Hepatocyte (in vitro differentiated cells): ENCODE results near the gene HS3ST3B1. TPM values are rescaled to one million over a fixed set of nuclear protein-coding genes. Genes with fewer than 3 reads are reported as not detected.

Experiments used
- DNase-seq: peaks from one replicate; pipeline ENCODE4 v3.0.0-alpha.2; 2016; ENCODE audit warnings: low spot score
- H2AFZ ChIP-seq: fragments of 200-600 bp; sonication (generic); 2 replicates; pipeline ENCODE4 v1.6.0; 2016; ENCODE audit warnings: antibody characterized with exemption, mild to moderate bottlenecking
- H3K27ac ChIP-seq: fragments of 200-600 bp; sonication (generic); 2 replicates; pipeline ENCODE4 v1.5.1; 2016; ENCODE audit warnings: mild to moderate bottlenecking
- H3K27me3 ChIP-seq: fragments of 200-600 bp; sonication (generic); 2 replicates; pipeline ENCODE4 v1.6.1; 2016
- H3K36me3 ChIP-seq: fragments of 200-600 bp; sonication (generic); replicated peaks from 2 replicates; pipeline ENCODE4 v1.5.1; 2016; ENCODE audit warnings: low read depth; ENCODE audit not compliant: insufficient read depth
- H3K4me1 ChIP-seq: fragments of 200-600 bp; sonication (generic); 2 replicates; pipeline ENCODE4 v1.5.1; 2016; ENCODE audit warnings: mild to moderate bottlenecking, moderate library complexity; ENCODE audit not compliant: insufficient read depth
- H3K4me2 ChIP-seq: fragments of 200-600 bp; sonication (generic); 2 replicates; pipeline ENCODE4 v1.6.0; 2016
- H3K4me3 ChIP-seq: fragments of 200-600 bp; sonication (generic); 2 replicates; pipeline ENCODE4 v1.5.1; 2016; ENCODE audit warnings: mild to moderate bottlenecking
- H3K79me2 ChIP-seq: fragments of 200-600 bp; sonication (generic); 2 replicates; pipeline ENCODE4 v1.6.0; 2017; ENCODE audit warnings: mild to moderate bottlenecking
- H3K9me2 ChIP-seq: fragments of 200-600 bp; sonication (generic); replicated peaks from 2 replicates; pipeline ENCODE4 v1.6.0; 2017; ENCODE audit warnings: mild to moderate bottlenecking; ENCODE audit not compliant: insufficient read depth
- H3K9me3 ChIP-seq: fragments of 200-600 bp; sonication (generic); 2 replicates; pipeline ENCODE4 v1.5.1; 2016; ENCODE audit warnings: low read depth, mild to moderate bottlenecking
- H4K20me1 ChIP-seq: fragments of 200-600 bp; sonication (generic); 2 replicates; pipeline ENCODE4 v1.6.0; 2016; ENCODE audit warnings: mild to moderate bottlenecking; ENCODE audit not compliant: insufficient read depth, poor library complexity, severe bottlenecking
- EZH2 ChIP-seq: fragments of 200-600 bp; sonication (generic); IDR thresholded peaks from 2 replicates; pipeline ENCODE4 v1.6.1; 2016; ENCODE audit warnings: antibody characterized with exemption, mild to moderate bottlenecking, borderline replicate concordance
- EZH2phosphoT487 ChIP-seq: fragments of 200-600 bp; sonication (generic); IDR thresholded peaks from one replicate; pipeline ENCODE4 v1.6.1; 2018; ENCODE audit warnings: antibody characterized with exemption, mild to moderate bottlenecking, low read depth, moderate library complexity; ENCODE audit not compliant: unreplicated experiment, severe bottlenecking
- WGBS: methylation state at CpG from one replicate; pipeline ENCODE4 v1.1.6; 2016; ENCODE audit warnings: low lambda C conversion rate; ENCODE audit errors: missing lambda C conversion rate; 5-methylcytosine and 5-hydroxymethylcytosine counted together
- polyA plus RNA-seq: library from polyadenylated mRNA; unstranded; fragments of >200 nt; fragmentation: Nextera tagmentation; extraction: Ambion mirVana; gene quantifications from 2 replicates; pipeline ENCODE4 v1.2.1, GENCODE V29; 2016
- total RNA-seq: library from RNA; depleted of rRNA; stranded (reverse); fragments of >200 nt; gene quantifications from 2 replicates; pipeline ENCODE4 v1.2.3, GENCODE V29; 2014
- TF ChIP-seq, protein P1 (sequence below): fragments of 200-600 bp; sonication (generic); IDR thresholded peaks from 2 replicates; pipeline ENCODE4 v1.5.1; 2016; ENCODE audit warnings: antibody characterized with exemption, mild to moderate bottlenecking; ENCODE audit not compliant: poor library complexity

The HS3ST3B1 gene
- total and polyA plus RNA-seq, 2 experiments from 2014 or later = 3.7 to 5.8 TPM

GRCh38 chr17:14372461-14372860 is 71.6 kb downstream of the HS3ST3B1 start:
- H3K4me2 ChIP-seq = no peak overlapping the region
- no peaks in the 10 kb centered on the region for H3K9me3 ChIP-seq
- no peaks in the 10 kb centered on the region for H3K9me2 ChIP-seq
- no peaks in the 10 kb centered on the region for H4K20me1 ChIP-seq
- no peaks in the 10 kb centered on the region for H3K79me2 ChIP-seq
- DNase-seq = no peak
- H3K36me3 ChIP-seq = no peaks in the 10 kb centered on the region
- H3K4me3 ChIP-seq = no peak overlapping the region
- no peak for TF ChIP-seq EZH2
- TF ChIP-seq, protein P1, sequence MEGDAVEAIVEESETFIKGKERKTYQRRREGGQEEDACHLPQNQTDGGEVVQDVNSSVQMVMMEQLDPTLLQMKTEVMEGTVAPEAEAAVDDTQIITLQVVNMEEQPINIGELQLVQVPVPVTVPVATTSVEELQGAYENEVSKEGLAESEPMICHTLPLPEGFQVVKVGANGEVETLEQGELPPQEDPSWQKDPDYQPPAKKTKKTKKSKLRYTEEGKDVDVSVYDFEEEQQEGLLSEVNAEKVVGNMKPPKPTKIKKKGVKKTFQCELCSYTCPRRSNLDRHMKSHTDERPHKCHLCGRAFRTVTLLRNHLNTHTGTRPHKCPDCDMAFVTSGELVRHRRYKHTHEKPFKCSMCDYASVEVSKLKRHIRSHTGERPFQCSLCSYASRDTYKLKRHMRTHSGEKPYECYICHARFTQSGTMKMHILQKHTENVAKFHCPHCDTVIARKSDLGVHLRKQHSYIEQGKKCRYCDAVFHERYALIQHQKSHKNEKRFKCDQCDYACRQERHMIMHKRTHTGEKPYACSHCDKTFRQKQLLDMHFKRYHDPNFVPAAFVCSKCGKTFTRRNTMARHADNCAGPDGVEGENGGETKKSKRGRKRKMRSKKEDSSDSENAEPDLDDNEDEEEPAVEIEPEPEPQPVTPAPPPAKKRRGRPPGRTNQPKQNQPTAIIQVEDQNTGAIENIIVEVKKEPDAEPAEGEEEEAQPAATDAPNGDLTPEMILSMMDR = no peak
- peaks cover 10% of the 10 kb centered on the region for H3K4me1 ChIP-seq
- H2AFZ ChIP-seq = peak overlapping the region; percentile 13
- WGBS = 49% methylated on average over 6 of the region's 6 CpGs
- no peaks in the 10 kb centered on the region for H3K27me3 ChIP-seq
- peak overlapping the region; percentile 80 for H3K27ac ChIP-seq

GRCh38 chr17:14372905-14373613 is 72.2 kb downstream of the HS3ST3B1 start:
- H2AFZ ChIP-seq = peak overlapping the region; percentile 13
- H3K9me3 ChIP-seq = no peaks in the 10 kb centered on the region
- H3K4me2 ChIP-seq = peak overlapping the region; percentile 36
- H3K4me1 ChIP-seq = peaks cover 10% of the 10 kb centered on the region
- no peaks in the 10 kb centered on the region for H3K79me2 ChIP-seq
- no peaks in the 10 kb centered on the region for H3K36me3 ChIP-seq
- no peak overlapping the region for H3K4me3 ChIP-seq
- no peaks in the 10 kb centered on the region for H4K20me1 ChIP-seq
- TF ChIP-seq EZH2phosphoT487 = no peak
- TF ChIP-seq, protein P1 = no peak
- no peak for TF ChIP-seq EZH2
- peak overlapping the region; percentile 80 for H3K27ac ChIP-seq
- 34% methylated on average over 10 of the region's 10 CpGs for WGBS
- no peaks in the 10 kb centered on the region for H3K27me3 ChIP-seq
- no peaks in the 10 kb centered on the region for H3K9me2 ChIP-seq
- DNase-seq = no peak

DNA sequence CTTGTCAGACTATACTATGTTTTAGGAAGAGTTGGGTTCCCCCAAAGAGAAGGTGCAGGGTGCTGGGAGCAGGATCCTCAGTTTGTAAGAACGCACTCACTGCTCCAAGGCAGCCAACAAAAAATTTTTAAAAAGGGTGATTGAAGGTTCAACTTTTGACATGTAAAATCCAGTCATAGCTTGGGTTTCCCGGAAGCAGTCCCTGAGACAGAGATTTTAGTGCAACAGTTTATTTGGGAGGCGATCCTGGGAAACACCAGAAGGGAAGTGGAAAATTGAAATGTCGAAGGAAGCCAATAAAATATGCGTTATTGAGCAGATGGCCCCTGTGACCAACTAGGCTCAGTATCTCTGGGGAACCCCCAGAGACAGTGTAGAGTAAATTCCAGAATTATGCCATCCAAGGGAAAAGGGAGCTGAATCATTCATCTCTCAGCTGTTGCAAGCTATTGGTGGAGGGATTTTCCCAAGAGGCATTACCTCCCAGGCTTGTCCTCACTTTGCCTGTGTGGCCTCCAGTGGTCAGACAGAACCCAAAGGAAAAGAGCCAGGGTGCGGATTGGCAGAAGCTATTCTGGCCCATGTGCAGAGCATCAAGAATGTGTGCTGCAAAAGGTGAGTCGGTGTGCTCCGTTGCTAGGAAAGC is 72.9 kb downstream of the HS3ST3B1 start:
- Histone ChIP-seq H3K4me1 (peaks cover 10% of the 10 kb centered on the region), H3K36me3 (no peaks in the 10 kb centered on the region), H3K79me2 (no peaks in the 10 kb centered on the region), H4K20me1 (no peaks in the 10 kb centered on the region), H3K9me3 (no peaks in the 10 kb centered on the region), H3K4me2 (peak overlapping the region; percentile 36), H3K27me3 (no peaks in the 10 kb centered on the region), H3K4me3 (no peak overlapping the region), H3K9me2 (no peaks in the 10 kb centered on the region), H3K27ac (peak overlapping the region; percentile 80), H2AFZ (no peak overlapping the region)
- TF ChIP-seq EZH2 = no peak
- TF ChIP-seq, protein P1 = no peak
- no peak for TF ChIP-seq EZH2phosphoT487
- peak; percentile 44 for DNase-seq
- 61% methylated on average over 8 of the region's 8 CpGs for WGBS
